COLO829 (cell line): ENCODE measurements around the gene B3GAT1.

Experiments
- DNase-seq: peaks from one replicate; pipeline ENCODE4 v3.0.0; 2012; ENCODE audit warnings: low spot score

Gene B3GAT1

GRCh38 chr11:134409552-134410429, 2.3 kb downstream of the B3GAT1 start:
- DNase-seq = no peak

DNA sequence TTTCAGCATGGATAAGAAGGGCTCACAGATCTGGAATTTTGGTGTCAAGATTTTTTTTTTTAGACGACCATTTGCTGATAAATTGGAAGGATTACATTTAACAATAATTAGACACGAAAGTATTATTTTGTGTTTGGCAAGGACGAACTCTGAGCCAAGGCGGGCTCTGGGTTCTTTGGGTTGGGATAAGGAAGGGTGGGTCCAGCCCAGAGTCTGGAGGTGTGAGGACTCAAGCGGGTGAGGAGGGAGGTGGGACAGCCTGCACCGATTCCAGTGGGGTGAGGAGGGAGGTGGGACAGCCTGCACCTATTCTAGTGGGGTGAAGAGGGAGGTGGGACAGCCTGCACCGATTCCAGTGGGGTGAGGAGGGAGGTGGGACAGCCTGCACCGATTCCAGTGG, 4.1 kb downstream of the B3GAT1 start:
- DNase-seq = no peak

GRCh38 chr11:134407321-134407828, 4.7 kb downstream of the B3GAT1 start:
- DNase-seq = no peak

DNA sequence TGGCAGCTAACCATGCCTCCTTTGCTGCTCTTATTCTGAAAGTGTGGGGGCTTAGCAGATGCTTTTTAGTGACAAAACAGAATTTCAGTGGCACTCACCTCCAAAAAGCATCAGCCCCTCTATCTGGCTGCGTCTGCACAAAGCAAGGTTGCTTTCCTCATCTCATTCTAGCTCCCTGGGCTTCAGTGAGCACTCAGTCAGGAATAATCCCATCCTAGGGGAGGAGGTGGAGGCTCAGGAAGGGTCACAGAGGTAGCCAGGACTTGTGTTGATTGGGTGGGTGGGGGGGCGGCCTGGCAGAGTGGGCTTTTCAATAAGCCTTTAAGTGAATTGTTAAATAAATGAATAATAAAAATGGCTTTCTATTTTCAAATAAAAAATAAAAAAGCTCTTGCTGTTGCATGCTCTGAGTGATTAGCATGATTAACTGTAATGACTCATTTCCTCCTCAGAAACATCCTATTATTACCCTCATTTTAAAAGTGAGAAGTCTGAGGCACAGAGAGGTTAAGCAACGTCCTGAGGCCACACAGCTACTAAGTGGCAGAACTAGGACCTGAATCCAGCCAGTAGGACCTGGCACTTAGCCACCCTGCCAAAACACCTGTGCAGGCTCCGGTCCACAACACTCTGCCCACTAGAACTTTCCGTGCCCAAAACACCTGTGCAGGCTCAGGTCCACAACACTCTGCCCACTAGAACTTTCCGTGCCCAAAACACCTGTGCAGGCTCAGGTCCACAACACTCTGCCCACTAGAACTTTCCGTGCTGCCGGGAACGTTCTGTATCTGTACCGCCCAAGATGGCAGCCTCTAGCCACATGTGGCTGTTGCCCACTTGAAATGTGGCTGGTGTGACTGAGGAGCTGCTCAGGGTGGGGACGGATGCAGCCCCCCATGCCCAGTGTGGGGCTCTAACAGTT, 5.5 kb downstream of the B3GAT1 start:
- peak; percentile 61 for DNase-seq

DNA sequence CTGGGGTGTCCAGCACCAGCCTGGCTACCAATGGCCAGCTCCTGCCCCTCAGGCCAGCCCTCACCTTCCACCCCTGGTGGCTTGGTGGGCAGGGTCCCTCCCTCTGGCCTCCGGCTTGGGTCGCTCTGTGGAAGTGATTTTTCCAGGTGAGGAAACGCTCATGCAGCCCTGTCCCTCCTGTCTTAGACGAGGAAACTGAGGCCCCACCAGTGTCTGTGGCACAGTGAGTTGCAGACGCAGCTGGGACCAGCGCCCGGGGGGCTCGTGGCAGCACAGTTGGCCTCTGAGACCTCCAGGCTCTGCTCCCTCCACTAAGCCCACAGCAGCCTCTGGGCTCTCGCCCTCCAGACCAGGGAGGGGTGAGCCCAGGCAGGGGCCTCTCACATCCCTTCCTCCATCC, 6.2 kb downstream of the B3GAT1 start:
- no peak for DNase-seq

GRCh38 chr11:134405436-134405835, 6.6 kb downstream of the B3GAT1 start:
- DNase-seq = no peak

- no peak for DNase-seq
Observed at GRCh38 chr11:134404575-134405341, 7.3 kb downstream of the B3GAT1 start.

DNA sequence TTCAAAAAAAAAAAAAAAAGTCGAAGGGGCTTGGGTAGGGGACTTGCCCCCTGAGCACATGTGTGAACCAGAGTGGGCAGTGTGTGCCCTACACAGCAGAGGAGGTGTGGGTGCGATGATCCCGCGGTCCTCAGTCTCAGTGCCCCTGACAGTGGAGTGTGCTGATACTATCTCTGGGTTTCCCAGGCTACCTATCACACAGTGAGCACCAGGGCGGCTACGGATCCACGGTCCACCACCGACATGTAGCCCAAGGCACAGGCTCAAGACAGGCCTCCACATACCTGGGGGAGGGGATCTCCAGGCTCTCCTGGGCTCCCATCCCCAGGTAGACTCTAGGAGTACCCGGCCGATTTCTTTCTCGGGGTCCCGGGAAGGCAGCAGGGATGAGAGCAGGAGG, 9.1 kb downstream of the B3GAT1 start:
- no peak for DNase-seq

GRCh38 chr11:134401825-134402809, 9.9 kb downstream of the B3GAT1 start:
- no peak for DNase-seq

DNA sequence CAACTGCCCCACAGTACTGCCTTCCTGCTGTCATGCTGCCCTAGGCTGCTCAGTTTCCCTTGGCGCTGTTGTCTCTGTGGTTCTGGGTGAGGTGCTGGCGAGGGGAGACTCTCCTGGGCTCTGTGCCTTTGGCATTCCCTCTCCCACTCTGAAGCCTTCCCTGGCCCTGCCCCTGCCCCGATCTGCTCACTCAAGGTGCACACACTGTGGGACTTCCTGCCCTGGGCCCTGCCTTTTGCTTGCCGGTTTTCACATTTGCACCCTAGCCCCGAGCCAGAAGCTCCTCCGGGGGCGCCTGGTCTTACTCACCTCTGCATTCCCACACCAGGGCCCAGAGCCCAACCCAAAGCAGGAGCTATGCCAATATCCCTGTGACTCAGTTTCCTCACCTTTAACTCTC, 12.0 kb downstream of the B3GAT1 start:
- DNase-seq = no peak

GRCh38 chr11:134399293-134399654, 12.8 kb downstream of the B3GAT1 start:
- DNase-seq = no peak

DNA sequence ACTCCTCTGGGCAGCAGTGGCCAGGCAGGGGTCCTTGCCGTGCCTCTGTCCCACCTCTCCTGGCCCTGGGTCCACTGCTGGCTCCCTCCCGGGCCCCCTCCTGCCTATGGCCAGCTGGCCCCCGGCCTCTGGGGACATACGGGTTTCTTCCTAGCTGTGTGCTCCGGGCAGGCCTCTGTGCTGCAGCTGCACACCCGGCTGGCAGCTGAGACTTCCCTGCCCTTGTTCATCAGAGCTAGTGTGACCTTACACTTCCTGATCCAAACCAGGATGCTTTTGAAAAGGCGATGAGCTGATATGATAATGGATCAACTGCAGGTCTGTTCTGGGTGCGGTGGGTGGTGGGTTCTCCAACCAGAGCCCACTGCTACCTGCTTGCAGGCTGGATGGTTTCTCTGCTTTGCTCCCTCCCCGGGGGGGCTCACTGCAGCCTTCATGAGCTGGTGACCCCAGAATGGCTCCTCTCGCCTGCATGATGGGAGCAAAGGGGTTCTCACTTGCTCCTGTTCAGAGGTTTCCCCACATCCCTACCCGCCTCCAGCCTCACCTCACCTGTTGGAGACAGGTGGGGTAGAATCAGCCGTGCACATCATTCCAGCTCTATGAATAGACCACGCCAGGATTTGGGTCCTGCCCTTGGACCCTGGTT, 13.3 kb downstream of the B3GAT1 start:
- no peak for DNase-seq

DNA sequence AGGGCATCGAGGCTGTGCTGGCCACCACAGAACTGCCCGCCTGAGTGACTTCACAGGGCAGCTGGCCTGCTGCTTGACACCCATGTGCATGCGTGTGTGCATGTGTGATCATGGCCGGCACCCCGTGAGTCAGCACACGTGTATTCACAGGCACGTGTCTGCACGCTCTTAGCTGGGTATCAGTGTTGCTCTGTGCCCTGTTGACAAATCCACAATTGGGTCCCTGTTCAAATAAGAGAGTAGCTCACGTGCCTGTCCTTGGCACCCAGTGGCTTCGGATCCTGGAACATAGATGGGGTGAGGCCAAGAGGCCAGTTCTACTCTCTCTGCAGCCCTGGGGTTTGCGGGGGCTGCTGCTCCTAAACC, 14.0 kb downstream of the B3GAT1 start:
- peak; percentile 24 for DNase-seq

DNA sequence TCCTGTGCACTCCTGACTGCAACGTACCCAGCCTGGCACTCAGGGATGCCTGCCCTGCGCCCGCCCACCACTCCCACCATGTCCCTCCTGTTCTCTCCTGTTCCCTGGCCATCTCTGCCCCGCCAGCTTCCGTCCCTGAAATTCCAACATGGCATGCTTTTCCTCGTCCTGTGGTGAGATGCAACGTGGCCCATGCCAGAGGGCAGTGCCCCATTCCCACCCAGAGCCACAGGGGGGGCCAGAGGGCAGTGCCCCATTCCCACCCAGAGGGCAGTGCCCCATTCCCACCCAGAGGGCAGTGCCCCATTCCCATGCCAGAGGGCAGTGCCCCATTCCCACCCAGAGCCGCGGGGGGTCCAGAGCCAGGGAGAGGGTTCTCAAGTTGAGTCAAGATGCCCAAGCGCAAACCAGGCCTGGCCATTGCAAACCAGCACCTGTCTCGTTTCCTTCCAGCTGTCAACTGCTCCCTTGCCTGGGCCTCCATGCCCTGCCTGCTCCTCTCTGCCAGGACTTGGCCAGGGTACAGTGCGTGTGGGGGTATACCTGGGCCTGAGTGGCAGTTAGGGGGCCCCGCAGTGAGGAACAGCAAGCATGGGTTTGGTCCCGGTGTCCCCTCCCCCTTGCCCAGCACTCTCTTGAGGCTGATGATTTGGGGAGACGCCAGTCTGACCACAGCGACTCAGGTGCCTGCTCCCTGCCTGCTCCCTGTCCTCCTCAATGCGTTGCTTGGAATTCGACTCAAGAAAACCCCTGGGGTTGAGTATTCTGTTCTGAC, 14.6 kb downstream of the B3GAT1 start:
- no peak for DNase-seq

GRCh38 chr11:134395002-134395401, 17.0 kb downstream of the B3GAT1 start:
- no peak for DNase-seq

GRCh38 chr11:134394311-134394710, 17.7 kb downstream of the B3GAT1 start:
- no peak for DNase-seq

DNA sequence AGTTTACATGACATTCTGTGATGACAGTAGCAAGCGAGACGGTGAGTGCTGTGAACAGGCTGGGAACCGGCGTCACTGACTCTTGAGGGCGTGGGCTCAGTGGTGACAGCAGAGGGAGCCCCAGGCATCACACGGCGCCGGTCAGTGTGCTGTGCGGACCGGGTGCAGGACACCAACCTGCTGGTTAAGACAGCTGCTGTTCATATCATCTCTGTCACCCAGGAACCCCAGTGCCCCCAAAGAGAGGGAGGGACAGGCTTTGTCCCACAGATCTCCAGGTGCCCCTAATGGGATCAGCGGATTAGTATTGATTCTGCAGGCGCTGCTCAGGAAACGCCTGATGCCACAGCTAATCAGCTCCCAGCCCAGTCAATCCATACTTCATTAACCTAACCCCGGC, 18.4 kb downstream of the B3GAT1 start:
- DNase-seq = no peak

GRCh38 chr11:134392953-134393615, 19.0 kb downstream of the B3GAT1 start:
- DNase-seq = no peak

- no peak for DNase-seq
Observed at GRCh38 chr11:134391656-134392055, 20.4 kb downstream of the B3GAT1 start.
